ENCODE results near the gene PXMP4.

The PXMP4 gene

DNA sequence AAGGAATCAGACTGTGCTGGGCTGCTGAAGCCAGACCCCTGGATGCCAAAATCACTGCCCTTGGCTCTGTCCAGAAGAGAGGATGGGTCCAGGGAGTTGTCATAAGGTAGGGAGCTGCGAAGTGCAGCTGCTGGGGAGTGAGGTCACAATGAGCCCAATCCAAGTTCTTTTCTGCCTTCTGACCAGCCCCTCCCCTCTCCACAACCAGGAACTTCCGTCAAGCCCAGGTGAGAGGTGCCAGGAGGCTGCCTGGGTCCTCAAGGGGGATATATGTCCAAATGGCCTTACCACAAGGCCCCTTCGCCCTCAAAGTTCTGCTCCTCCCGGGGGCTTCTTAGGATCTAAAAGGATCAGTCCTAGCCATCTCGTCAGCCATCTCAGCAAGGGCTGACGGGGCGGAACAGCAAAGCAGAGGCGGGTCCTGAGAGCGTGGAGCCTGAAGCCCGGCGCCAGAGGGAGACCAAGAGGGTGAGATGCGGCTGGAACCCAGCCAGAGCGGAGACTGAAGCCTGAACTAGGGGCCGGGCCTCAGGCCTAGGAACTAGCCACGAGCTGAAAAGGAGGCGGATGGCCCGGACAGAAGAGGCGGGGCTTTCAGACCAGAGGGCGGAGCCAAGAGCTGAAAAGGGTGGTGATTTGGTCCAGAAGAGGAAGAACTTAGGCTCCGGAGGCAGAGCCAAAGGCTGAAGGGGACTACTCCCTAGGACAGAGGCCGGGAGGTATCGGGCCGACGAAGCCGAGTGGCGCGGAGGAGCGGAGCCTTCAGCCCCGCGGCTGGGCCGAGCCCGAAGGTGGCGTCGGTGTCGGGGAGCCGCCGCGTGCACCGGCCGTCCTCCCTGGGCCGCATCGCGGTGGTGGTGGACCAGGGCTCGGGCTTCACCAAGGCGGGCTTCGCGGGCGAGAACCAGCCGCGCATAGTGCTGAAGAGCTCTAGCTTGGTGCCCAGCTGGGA lies 53.5 kb downstream of the PXMP4 start, which contains the start of gene ACTL10:
ACTL10 (plus strand) TSS at position 651 of the 952 bp plus-strand sequence. CDS start 555 bp downstream, outside the sequence.
- TF ChIP-seq NFIC (IDR thresholded peaks at IDR 0.05) (peak; percentile 27; the same call in 1 of the 2 replicates), ZBTB7A (IDR thresholded peaks at IDR 0.05; ENCODE audit: low read depth) (no peak)

DNA sequence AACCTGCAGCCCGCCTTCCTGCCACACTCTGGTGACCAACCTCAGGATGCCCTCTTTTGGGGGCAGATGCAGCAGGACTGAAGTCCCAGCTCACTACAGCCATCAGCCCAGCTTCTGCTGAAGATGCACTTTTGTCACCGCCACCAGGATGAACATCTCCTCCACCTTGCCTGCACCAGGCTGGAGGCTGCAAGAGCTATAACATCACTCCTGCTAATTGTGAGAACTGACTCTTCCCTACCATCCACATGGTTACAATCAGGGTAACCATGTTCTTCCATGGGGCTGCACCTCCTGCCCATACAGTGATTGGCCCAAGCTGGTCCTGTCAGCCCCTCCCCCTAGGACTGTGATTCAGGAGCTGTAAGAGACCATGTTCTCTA lies 55.4 kb downstream of the PXMP4 start:
- TF ChIP-seq, protein P1, sequence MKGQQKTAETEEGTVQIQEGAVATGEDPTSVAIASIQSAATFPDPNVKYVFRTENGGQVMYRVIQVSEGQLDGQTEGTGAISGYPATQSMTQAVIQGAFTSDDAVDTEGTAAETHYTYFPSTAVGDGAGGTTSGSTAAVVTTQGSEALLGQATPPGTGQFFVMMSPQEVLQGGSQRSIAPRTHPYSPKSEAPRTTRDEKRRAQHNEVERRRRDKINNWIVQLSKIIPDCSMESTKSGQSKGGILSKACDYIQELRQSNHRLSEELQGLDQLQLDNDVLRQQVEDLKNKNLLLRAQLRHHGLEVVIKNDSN (IDR thresholded peaks at IDR 0.05) = no peak
- TF ChIP-seq CREB1 (IDR thresholded peaks at IDR 0.05; ENCODE audit: low read depth) (no peak), NFIC (IDR thresholded peaks at IDR 0.05) (no peak), EGR1 (IDR thresholded peaks at IDR 0.05) (no peak), YY1 (IDR thresholded peaks at IDR 0.05; ENCODE audit: low read depth) (no peak), TAF1 (IDR thresholded peaks at IDR 0.05; ENCODE audit: low read depth) (no peak), RAD21 (IDR thresholded peaks at IDR 0.05; ENCODE audit: low read depth) (no peak), TCF12 (IDR thresholded peaks at IDR 0.05; ENCODE audit: low read depth) (no peak), FOXM1 (IDR thresholded peaks at IDR 0.05; ENCODE audit: borderline replicate concordance, low read depth) (no peak), EP300 (IDR thresholded peaks at IDR 0.05; ENCODE audit: borderline replicate concordance) (no peak), CEBPB (IDR thresholded peaks at IDR 0.05) (no peak), TEAD4 (IDR thresholded peaks at IDR 0.05) (no peak), ZBTB7A (IDR thresholded peaks at IDR 0.05; ENCODE audit: low read depth) (no peak)
- TF ChIP-seq, protein P2, sequence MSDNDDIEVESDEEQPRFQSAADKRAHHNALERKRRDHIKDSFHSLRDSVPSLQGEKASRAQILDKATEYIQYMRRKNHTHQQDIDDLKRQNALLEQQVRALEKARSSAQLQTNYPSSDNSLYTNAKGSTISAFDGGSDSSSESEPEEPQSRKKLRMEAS (IDR thresholded peaks at IDR 0.05) = no peak
- TF ChIP-seq, protein P3, sequence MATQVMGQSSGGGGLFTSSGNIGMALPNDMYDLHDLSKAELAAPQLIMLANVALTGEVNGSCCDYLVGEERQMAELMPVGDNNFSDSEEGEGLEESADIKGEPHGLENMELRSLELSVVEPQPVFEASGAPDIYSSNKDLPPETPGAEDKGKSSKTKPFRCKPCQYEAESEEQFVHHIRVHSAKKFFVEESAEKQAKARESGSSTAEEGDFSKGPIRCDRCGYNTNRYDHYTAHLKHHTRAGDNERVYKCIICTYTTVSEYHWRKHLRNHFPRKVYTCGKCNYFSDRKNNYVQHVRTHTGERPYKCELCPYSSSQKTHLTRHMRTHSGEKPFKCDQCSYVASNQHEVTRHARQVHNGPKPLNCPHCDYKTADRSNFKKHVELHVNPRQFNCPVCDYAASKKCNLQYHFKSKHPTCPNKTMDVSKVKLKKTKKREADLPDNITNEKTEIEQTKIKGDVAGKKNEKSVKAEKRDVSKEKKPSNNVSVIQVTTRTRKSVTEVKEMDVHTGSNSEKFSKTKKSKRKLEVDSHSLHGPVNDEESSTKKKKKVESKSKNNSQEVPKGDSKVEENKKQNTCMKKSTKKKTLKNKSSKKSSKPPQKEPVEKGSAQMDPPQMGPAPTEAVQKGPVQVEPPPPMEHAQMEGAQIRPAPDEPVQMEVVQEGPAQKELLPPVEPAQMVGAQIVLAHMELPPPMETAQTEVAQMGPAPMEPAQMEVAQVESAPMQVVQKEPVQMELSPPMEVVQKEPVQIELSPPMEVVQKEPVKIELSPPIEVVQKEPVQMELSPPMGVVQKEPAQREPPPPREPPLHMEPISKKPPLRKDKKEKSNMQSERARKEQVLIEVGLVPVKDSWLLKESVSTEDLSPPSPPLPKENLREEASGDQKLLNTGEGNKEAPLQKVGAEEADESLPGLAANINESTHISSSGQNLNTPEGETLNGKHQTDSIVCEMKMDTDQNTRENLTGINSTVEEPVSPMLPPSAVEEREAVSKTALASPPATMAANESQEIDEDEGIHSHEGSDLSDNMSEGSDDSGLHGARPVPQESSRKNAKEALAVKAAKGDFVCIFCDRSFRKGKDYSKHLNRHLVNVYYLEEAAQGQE (IDR thresholded peaks at IDR 0.05; ENCODE audit: low read depth) = no peak

DNA sequence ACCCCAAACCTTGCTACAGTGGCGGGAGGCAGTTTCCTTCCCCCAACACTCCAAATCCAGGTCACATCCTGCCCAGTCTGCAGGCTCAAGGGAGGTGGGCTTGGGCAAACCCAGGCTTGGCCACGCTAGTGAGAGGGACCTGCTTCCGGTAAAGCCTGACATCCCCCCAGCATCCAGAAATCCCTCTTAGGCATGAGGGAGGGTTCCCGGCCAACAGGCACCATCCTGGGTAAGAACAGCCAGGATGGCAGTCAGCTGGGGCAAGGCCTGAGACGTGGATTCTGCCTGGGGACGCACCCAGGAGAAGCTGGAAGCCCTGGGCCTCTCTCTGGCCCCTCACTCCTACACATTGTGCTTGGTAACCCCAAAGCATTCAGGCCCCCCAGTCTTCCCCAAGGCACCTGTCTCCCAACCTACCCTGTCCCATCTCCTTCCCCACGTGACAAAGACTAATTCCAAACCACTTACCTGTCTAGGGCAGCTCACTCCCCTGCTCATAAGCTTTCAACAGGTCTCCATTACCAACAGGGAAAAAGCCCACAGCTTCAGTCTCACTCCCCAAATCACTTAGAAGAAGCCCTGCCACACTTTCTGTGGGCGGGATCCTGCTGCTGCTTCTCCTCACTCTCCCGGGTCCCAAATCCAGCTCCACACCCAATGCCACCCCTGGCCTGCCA lies 55.9 kb downstream of the PXMP4 start:
- TF ChIP-seq RAD21 (IDR thresholded peaks at IDR 0.05; ENCODE audit: low read depth) (no peak), EP300 (IDR thresholded peaks at IDR 0.05; ENCODE audit: borderline replicate concordance) (no peak), ZBTB7A (IDR thresholded peaks at IDR 0.05; ENCODE audit: low read depth) (no peak), CREB1 (IDR thresholded peaks at IDR 0.05; ENCODE audit: low read depth) (no peak), TCF12 (IDR thresholded peaks at IDR 0.05; ENCODE audit: low read depth) (no peak), YY1 (IDR thresholded peaks at IDR 0.05; ENCODE audit: low read depth) (no peak), NFIC (IDR thresholded peaks at IDR 0.05) (no peak), TEAD4 (IDR thresholded peaks at IDR 0.05) (no peak), TAF1 (IDR thresholded peaks at IDR 0.05; ENCODE audit: low read depth) (no peak), CEBPB (IDR thresholded peaks at IDR 0.05) (no peak), EGR1 (IDR thresholded peaks at IDR 0.05) (no peak), FOXM1 (IDR thresholded peaks at IDR 0.05; ENCODE audit: borderline replicate concordance, low read depth) (no peak)
- TF ChIP-seq, protein P2 (IDR thresholded peaks at IDR 0.05) = no peak
- TF ChIP-seq, protein P3 (IDR thresholded peaks at IDR 0.05; ENCODE audit: low read depth) = no peak
- TF ChIP-seq, protein P1 (IDR thresholded peaks at IDR 0.05) = no peak

DNA sequence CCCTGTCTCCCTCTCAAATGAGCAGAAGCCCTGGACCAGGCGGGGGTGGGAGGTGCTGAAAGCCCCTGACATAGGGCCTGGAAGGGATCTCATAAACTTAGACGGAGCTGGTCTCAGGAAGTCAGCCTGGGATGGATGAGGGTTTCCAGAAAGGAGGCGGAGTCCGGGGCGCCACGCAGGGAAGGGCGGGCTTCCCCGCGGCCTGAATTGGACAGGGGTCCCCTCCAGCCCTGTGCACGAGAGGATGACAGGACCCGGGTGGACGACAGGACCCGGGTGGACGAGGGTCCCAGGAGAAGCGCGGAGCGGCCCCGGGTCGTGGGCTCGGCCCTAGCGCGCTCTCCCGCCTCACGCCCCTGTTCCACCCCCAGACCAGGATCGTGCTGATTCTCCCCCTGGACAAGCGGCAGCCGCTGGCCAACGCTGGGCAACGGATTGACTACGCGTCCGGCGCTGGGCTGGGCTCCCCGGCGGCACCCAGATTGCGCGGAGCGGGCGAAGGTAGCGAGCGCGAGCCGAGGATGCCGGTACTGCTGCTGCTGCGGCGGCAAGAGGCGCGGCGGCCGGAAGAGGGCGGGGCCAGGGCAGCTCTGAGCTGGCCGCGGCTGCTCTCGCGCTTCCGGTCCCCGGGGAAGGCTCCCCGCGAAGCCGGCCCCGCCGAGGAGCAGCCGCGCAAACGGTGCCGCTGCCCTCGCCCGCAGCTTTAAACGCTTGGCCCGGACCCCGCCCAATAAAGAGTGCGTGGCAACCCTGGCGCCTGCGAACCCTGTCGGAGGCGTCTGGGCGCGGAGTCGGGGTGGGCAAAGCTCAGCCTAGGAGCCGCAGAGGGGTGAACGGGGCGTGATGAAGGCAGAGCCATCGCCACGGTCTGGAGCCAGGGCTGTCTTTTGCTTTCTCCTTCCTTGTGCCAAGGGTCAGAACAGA lies 56.7 kb downstream of the PXMP4 start:
- TF ChIP-seq EGR1 (IDR thresholded peaks at IDR 0.05) (0 out of 2 replicates have a peak, but pooled peaks have one; percentile 3), TAF1 (IDR thresholded peaks at IDR 0.05; ENCODE audit: low read depth) (peak; percentile 70), ZBTB7A (IDR thresholded peaks at IDR 0.05; ENCODE audit: low read depth) (no peak; the same call in 1 of the 2 replicates), TCF12 (IDR thresholded peaks at IDR 0.05; ENCODE audit: low read depth) (peak; percentile 12; the same call in 1 of the 2 replicates), CEBPB (IDR thresholded peaks at IDR 0.05) (no peak), EP300 (IDR thresholded peaks at IDR 0.05; ENCODE audit: borderline replicate concordance) (no peak), TEAD4 (IDR thresholded peaks at IDR 0.05) (peak; percentile 12), YY1 (IDR thresholded peaks at IDR 0.05; ENCODE audit: low read depth) (0 out of 2 replicates have a peak, but pooled peaks have one; percentile 22), FOXM1 (IDR thresholded peaks at IDR 0.05; ENCODE audit: borderline replicate concordance, low read depth) (no peak), RAD21 (IDR thresholded peaks at IDR 0.05; ENCODE audit: low read depth) (no peak), NFIC (IDR thresholded peaks at IDR 0.05) (peak; percentile 22; the same call in 1 of the 2 replicates), CREB1 (IDR thresholded peaks at IDR 0.05; ENCODE audit: low read depth) (no peak)
- TF ChIP-seq, protein P3 (IDR thresholded peaks at IDR 0.05; ENCODE audit: low read depth) = no peak
- TF ChIP-seq, protein P1 (IDR thresholded peaks at IDR 0.05) = no peak
- TF ChIP-seq, protein P2 (IDR thresholded peaks at IDR 0.05) = peak; percentile 57
